ENCODE data around the gene ICOSLG.
"Not testable (repeated sequence)": the region's sequence is repeated elsewhere in the genome, so short reads cannot be mapped to it uniquely, and the experiment has no call there.

ICOSLG gene

GRCh38 chr21:44184862-44185261 is 55.9 kb downstream of the ICOSLG start:
- H3K4me3 ChIP-seq (ENCODE audit: control insufficient read depth, low read depth, low read length); DNase-seq (ENCODE audit: low read depth): not testable (repeated sequence)

- DNase-seq (ENCODE audit: low read depth); H3K4me3 ChIP-seq (ENCODE audit: control insufficient read depth, low read depth, low read length): not testable (repeated sequence)
Observed at GRCh38 chr21:44182202-44182601, 58.5 kb downstream of the ICOSLG start.

- H3K4me3 ChIP-seq (ENCODE audit: control insufficient read depth, low read depth, low read length); DNase-seq (ENCODE audit: low read depth): not testable (repeated sequence)
Observed at GRCh38 chr21:44181506-44181905, 59.2 kb downstream of the ICOSLG start.

GRCh38 chr21:44176127-44176526 is 64.6 kb downstream of the ICOSLG start:
- not testable (repeated sequence) for DNase-seq (ENCODE audit: low read depth); H3K4me3 ChIP-seq (ENCODE audit: control insufficient read depth, low read depth, low read length)

GRCh38 chr21:44175189-44175588 is 65.6 kb downstream of the ICOSLG start:
- not testable (repeated sequence) for H3K4me3 ChIP-seq (ENCODE audit: control insufficient read depth, low read depth, low read length); DNase-seq (ENCODE audit: low read depth)
